ENCODE measurements around the gene MTARC1.

- TF ChIP-seq EZH2 (IDR thresholded peaks at IDR 0.05; ENCODE audit: insufficient read depth, poor library complexity, severe bottlenecking) (no peak), EZH2phosphoT487 (IDR thresholded peaks at IDR 0.05; ENCODE audit: insufficient read depth, low read depth) (no peak)
Measured at GRCh38 chr1:220769205-220769604, 17.5 kb upstream of the MTARC1 start.

Measured in GM23248 (cell line).